HG03378 (cell line): ENCODE measurements around the gene ANK2.

Source experiments
- ATAC-seq: cut with Tn5 transposase; IDR thresholded peaks from one replicate; pipeline ENCODE4 v1.9.1; 2021; ENCODE audit warnings: mild to moderate bottlenecking, moderate library complexity; ENCODE audit not compliant: unreplicated experiment

ANK2 gene

DNA sequence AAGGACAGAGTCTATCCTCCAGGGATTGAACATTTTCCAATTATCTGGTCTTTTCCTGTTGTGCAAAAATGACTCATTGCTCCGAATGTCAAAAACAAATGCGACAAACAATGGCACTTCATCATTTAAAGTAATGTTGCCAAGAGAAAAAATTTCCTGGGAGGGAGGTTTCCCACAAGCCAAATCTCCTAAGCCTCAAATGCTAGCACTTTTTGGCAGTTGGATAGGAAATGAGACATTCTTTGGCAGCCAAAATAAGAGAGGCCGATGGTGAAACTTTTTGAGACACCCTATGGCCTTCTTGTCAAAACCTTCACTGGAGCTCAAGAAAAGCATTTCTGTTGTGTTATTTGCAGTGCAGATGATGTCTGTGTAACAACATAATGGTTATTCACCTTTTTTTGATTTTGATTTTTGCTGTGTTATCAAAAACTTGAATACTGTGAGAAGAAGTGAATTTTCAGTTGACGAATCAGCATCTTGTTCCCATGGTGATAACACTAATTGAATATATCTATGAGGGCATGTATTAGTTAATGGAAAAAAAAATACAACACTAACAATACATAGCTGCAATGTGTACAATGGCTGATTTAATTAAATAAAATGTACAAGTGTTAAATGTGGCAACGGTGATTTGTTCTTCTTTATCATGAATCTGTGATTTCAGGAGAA, 333.8 kb downstream of the ANK2 start:
- ATAC-seq: no peak

DNA sequence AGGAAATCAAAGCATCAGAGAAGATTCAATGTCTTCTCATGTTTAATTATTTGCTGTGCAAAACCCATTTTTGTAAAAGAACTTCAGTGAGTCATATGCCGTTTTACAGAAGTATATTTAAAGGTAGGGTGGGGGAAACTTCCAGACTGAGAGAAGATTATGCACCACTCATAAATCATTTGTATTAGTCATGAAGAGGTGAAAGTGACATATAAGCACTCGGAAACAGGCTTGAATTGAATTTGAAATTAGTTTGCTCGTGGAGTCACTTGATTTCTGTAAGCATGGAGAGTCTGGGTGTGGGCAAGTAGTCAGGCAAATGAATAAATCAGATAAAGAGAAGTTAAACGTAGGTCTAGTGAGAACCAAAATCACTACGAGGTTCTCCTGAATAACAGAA, 335.1 kb downstream of the ANK2 start:
- no peak for ATAC-seq

DNA sequence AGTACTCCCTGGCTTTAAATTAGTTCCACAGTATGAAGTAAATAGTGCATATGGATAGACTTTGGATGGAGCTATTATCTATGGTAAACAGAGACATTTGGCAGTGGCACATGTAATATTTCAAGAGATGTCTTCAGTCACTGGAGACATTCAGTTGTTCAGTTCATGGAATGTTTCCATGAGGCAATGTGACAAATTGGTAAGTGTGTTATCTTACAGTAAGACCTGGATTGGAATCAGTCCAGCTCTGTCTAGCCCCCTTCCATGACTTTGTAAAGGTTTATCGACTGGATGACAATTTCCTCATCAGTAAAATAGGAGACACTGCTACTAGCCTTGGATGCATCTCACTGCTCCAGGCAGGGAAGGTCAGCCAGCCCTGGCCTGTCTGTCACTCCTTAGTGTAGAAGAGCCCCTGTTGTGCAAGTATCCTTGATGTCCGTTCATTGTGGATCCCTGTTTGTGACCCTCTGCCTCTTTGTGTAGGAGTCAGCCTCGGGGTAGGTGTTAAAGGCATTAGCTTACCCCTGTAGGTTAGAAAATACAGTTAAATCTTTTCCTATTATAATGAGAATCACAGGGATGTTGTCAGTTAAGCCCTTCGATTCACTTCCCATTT, 335.9 kb downstream of the ANK2 start:
- ATAC-seq: no peak

DNA sequence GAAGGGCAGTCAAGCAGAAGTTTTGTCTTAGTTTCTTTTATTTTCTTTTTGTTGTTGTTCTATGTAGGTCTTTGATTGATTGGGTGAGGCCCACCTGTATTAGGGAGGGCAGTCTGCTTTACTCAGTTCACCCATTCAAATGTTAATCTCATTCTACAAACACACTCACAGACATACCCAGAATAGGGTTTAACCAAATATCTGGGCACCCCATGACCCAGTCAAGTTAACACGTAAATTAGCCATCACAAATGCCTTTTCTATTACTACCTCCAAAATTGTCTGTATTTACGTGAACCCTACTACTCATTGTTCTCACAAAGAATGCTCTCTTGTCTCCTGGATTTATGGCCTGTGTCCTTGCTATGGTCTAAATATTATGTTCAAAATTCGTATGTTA, 339.7 kb downstream of the ANK2 start:
- ATAC-seq: no peak

DNA sequence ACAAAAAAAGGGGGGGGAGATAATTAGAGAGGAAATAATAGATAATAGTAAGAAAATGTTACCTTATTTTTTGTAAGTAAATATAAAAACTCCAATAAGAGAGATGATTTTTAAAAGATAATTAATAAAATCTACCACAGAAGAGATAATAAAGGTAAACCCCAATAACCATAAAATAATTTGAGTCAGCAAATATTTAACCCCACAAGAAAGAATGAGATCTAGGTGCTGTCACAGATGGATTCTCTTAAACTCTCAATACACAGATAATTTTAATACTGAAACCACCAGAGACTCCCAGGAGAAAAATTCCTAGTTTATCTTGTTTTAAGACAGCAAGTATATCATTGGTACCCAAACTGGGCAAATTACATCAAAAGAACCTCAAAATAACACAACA, 341.4 kb downstream of the ANK2 start:
- no peak for ATAC-seq

DNA sequence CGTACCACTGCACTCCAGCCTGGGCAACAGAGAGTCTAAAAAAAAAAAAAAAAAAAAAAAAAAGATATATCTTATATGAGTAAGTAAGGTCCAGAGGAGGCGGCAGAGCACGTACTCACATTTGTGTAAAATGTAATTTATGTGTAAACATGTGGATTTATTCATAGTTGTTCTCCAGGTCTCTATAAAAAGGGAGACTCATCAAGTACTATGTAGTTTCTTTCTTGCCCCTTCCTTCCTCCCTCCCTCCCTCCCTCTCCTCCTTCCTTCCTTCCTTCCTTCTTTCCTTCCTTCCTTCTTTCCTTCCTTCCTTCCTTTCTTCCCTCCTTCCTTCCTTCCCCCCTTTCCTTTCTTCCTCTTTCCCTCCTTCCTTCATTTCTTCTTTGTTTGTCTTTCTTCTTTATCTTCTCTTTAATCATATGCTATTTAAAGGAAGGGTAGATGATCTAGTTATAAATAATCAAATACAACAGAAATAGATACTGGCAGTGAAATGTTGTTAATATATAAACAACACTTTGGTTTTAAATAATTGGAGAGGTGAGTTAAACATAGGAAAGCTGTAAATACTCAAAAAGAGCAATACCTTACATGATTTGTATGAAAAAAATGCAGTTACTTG, 344.8 kb downstream of the ANK2 start:
- no peak for ATAC-seq

DNA sequence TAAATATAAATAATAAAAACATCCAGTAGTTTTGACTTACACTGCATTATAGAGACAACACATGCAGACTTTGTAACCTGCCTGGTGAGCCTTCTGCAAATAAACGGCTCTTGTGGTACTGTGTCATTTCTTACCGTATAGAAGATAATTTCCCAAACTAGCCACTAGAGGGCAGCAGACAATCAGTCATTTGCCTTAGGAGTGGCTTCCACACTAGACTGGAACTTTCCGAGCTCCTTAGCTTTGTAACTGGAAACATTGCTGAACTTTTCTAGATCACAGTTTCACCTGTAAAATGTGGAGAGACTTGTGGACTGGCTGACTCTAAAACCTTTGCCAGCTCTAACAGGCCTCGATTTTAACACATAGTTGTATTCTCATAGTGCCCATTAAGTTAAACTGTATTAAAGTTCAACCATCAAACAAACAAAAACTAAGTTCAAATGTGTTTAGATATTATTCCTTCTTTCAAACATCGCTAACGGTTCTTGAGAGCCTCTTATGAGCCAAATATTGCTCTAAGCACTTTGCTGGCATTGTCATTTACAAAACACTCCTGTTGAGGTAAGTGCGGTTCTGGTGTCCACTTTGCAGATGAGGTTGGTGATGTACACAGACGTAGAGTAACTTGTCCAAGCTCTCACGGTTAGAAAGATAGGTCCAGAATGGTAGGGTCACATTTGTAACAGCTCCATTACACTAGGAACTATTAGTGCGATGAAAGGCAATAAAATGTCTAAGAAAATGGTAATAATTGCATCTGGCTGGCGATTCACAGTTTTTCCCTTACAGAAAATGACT, 345.5 kb downstream of the ANK2 start:
- peak; percentile 97 for ATAC-seq

DNA sequence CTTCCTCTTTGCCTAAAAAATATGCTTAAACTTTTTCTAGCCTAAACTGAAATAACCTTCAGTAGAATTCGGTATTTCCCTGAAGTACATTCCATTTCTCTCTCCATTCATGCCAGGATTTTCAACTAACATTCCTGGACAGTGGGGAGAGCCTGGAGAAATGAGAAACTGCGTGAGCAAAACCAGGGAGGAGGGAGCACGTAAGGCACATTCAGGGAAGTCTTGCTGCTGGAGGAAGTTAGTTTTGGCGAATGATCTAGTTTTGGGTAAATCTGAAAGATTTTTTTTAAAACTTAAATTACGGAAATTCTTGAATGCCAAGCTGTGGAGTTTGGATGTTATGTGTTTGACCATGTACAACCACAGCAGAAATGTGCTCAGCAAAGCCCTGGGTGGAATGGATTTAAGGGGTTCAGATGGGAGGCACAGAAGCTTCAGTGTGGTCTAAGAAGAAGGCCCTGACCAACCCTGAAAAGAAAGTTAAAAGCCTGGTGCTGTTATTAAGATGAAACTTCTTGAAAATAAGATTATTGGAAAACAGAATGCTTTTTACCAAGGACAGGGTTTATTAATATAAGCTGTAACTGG, 347.8 kb downstream of the ANK2 start:
- no peak for ATAC-seq

DNA sequence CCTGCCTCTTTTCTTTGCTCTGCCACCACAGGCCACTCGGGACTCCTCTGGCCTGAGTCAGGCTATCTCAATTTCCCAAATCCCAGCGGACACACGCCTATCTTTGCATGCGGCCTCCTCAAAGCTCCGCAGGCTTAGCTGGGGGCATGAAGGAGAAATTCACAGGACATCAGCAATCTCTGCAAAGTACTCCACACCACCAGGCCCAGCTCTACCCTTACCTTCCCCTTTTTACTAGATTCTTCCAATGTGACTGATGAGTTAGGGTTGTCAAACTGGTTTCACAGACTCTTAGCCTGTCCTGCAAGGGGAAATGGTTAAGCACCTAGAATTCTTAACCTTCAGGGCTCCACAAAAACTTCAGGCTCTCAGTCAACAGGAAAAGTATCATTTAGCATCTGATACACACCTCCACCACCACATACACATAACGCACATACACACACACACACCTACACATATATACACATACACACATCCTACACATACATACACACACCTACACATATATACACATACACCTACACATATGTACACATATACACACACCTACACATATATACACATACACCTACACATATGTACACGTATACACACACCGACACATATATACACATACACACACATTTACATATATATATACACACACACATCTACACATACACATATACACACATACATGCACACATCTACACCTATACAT, 349.1 kb downstream of the ANK2 start:
- ATAC-seq: no peak

DNA sequence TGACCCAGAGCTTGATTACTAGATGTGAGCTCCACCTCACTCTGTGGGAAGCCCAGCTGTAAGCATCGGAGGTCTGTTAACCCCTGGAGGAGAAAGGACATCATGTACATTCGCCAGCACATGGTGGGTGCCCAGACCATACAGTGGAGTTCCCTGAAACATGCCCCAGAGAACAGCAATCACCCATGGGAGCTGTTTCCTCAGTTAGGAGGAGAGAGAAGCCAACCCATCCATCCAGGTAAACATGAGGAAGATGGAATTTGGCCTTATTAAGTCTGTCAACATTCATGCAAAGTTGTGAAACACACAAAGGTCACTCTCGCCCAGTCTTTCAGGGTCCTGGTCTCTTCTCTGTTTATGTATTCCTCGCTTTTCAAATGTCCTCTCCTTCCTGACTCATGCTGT, 354.7 kb downstream of the ANK2 start:
- no peak for ATAC-seq

DNA sequence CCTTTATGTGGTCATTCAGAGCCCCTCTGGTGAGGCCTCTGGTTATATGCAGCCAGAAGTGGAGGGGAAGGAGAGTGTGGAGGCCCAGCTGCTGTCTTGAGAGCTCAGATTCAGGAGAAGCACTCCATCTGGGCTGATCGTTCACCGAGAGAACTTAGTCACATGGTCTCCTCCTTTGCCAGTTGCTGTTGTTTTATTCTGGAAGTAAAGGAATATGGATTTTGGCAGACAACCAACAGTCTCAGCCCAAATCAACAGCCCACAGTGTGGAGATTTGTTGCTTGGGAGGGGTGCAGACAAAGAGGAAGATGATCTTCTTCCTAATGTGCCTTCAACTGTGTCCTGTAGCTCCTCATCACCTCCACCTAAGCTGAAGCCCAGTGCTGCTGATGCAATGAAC, 355.4 kb downstream of the ANK2 start:
- ATAC-seq: no peak

DNA sequence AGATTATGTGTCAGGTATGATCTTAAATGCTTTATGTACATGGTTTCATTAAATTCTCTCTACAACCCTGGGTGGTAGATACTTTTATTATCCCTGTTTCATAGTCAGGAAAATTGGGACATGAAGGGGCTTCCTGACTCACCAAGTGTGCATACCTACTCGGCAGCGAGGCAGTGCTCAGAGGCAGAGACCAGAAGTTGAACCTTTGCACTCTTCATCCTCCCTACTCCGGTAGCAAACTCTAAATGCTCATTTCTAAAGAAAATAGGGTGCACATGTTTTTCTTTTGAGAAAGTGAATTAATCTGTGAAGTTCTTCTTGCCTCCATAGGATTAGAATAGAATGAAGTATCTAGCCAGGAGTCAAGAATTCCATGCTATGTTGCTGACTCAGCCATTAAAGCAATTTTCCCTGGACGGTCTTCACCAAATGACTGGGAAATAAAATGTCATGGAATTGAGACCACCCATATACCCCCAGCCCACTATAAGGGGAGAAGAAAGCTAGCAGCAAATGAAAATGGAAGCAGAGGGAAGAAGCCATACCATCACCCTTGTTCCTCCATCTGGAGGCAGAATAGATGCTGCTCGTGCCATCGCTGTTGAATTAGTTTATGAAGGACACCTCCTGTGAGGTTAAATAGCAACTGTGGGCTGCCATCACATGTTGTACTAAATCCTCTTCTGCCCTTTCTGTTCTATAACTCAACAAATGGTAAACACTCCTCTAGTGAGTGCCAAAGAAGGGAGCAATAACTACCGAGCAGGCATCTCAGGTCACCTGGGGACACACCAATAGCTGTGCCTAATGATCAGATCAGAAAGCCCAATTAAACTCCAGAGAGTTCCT, 356.6 kb downstream of the ANK2 start:
- no peak for ATAC-seq

DNA sequence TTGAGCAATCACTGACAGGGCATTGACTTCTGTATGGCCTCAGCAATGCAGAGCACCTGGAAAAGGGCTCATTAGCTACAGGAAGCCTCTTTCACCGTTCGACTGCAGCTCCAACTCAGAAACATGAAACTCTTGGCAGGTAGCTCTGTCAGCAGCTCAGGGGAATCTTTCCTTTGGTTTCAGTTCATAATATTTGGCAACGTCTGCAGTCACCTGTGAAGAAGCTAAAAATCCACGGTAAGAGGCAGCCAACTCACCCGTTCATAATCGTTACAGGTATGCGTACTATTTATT, 357.2 kb downstream of the ANK2 start:
- ATAC-seq: no peak

DNA sequence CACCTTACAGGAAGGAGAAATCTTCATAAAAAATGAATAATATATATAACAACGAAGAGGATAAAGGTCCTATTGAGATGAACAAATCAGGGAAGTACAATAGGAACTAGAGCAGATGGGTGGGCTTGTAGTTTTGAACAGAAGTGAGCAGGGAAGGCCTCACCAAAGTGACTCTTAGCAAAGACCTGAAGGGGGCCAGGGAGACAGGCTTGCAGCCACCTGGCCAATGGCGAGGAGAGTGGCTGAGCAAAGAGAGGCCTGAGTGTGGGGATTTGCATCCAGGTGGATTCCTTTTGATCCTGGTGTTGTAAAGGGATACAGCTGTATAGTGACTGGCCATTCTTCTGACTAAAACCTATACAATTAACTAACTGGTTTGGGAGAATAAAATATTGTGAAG, 358.0 kb downstream of the ANK2 start:
- no peak for ATAC-seq

DNA sequence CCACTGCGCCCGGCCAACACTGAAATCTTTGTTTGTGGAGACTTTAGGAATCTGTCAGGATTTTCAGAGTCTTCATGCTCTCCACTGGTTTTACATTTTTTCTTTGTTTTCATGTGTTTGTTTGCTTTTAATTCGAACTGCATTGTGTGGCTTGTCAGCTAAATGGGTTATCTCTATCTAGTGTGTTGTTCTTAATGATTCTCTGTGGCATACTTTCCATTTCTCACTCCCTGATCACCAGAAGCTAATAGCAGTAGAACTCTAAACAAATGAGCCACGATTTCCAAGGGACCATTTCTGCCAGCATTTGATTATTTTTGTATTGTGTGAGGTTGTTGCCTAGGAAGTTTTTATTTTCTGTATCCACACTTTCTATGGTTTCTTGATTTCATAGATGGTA, 359.7 kb downstream of the ANK2 start:
- no peak for ATAC-seq

DNA sequence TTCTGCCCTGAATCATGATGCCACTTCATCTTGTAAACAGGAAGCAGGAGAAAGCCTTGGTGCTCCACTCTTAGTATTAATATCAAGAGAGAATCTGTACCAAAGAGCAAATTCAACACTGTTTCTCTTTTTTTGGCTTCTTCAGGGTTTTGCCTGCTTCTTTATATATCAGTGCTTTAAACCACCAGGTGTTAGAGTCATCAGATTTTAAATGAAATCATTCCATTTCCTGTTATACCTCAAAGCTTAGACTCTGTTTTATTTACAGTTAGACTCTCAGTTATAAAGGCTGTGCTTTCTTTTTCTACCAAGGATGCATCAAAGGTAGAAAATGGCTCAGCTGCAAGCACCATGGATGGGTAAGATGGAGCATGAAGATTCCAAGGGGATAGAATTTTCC, 361.2 kb downstream of the ANK2 start:
- ATAC-seq: no peak

DNA sequence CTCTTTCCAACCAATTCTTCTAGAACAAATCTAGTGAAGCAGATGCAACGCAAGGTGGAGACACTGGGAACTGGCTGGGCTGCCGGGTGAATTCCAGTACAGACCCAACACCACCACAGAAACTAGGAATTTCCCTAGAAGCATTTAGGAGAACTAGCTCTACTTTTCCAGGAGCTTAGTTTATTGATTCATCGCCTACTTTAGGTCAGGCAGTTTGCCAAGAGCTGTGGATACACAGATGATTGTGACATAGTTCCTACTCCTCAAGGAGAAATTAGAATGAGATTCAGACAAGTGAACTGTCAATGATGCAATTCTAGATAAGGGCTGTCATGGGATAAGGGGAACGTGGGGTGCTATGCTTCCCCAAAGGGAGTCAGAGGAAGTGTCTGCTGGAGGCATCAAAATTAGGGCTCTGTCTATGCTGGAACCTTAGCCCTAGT, 362.1 kb downstream of the ANK2 start:
- ATAC-seq: no peak

DNA sequence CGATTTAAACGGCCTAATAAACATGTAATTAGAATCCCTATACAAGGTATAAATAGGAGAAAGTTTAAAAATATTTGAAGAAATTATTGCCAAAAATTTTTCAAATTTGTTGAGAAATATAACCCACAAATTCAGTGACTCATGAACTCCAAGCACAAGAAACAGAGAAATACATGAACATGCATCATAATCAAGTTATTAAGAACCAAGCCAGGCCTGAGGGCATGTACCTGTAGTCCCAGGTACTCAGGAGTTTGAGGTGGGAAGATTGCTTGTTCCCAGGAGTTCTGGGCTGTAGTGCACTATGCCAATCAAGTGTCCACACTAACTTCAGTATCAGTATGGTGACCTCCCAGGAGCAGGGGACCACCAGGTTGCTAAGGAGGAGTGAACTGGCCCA, 370.2 kb downstream of the ANK2 start:
- no peak for ATAC-seq

DNA sequence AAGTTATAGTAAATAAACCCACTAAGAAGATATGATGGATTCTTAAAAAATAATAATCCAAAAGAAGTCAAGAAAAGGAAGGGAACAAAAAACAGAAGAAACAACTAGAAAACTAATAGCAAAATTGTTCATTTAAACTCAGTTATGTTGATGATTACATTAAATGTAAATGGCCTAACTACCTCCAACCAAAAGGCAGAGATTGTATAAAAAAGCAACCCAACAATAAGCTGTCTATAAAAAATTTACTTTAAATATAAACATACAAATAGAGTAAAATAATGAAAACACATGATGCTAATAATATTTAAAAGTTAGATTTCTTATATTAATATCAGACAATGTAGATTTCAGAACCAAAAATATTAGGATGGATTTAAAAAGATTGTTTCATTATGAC, 371.5 kb downstream of the ANK2 start:
- no peak for ATAC-seq

DNA sequence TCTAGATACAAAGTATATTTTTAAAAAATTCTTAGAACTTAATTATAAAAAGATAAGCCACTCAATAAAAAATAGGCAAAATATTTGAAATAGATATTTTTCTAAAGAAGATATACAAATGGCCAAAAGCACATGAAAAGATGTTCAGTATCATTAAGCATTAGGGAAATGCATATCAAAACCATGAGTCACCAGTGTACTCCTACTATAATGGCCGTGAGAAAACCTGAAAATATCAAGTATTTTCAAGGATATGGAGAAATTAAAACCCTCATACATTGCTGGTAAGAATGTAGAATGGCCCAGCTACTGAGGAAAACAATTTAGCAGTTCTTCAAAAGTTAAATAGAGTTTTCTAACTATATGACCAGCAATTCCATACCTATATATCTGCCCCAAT, 374.2 kb downstream of the ANK2 start:
- ATAC-seq: no peak
